ENCODE data around the gene TBC1D8.

Gene TBC1D8

GRCh38 chr2:101161658-101162057 lies 10.5 kb upstream of the TBC1D8 start:
- DNase-seq, result no peak

- no peak for DNase-seq
These were observed 9.3 kb upstream of the TBC1D8 start for GRCh38 chr2:101160454-101160853.

- no peak for DNase-seq
These were observed 8.3 kb upstream of the TBC1D8 start for GRCh38 chr2:101159526-101159925.

- peak; percentile 18 for DNase-seq
These were observed 6.1 kb upstream of the TBC1D8 start for GRCh38 chr2:101157272-101157671.

GRCh38 chr2:101153787-101154186 lies 2.6 kb upstream of the TBC1D8 start:
- no peak for DNase-seq

GRCh38 chr2:101153077-101153707 lies 2.0 kb upstream of the TBC1D8 start:
- DNase-seq, result no peak

- DNase-seq, result no peak
These were observed 1.3 kb upstream of the TBC1D8 start for GRCh38 chr2:101152272-101153076.

GRCh38 chr2:101151859-101152271 lies 683 bp upstream of the TBC1D8 start:
- no peak for DNase-seq

- DNase-seq, result peak; percentile 8
These were observed 656 bp downstream of the TBC1D8 start for GRCh38 chr2:101150306-101151145.

GRCh38 chr2:101149241-101150192 lies 1.7 kb downstream of the TBC1D8 start:
- no peak for DNase-seq

GRCh38 chr2:101148777-101149176 lies 2.4 kb downstream of the TBC1D8 start:
- no peak for DNase-seq

GRCh38 chr2:101147971-101148370 lies 3.2 kb downstream of the TBC1D8 start:
- no peak for DNase-seq

- DNase-seq, result no peak
These were observed 4.1 kb downstream of the TBC1D8 start for GRCh38 chr2:101147062-101147461.

GRCh38 chr2:101146535-101146934 lies 4.6 kb downstream of the TBC1D8 start:
- DNase-seq, result no peak

GRCh38 chr2:101145406-101145805 lies 5.8 kb downstream of the TBC1D8 start:
- DNase-seq, result no peak

- DNase-seq, result no peak
These were observed 9.0 kb downstream of the TBC1D8 start for GRCh38 chr2:101142163-101142562.

GRCh38 chr2:101140978-101141655 lies 10.1 kb downstream of the TBC1D8 start:
- DNase-seq, result no peak

- no peak for DNase-seq
These were observed 10.9 kb downstream of the TBC1D8 start for GRCh38 chr2:101140237-101140636.

- no peak for DNase-seq
These were observed 11.7 kb downstream of the TBC1D8 start for GRCh38 chr2:101139495-101139894.

GRCh38 chr2:101135412-101136296 lies 15.5 kb downstream of the TBC1D8 start:
- no peak for DNase-seq

Data from stimulated activated CD4-positive, alpha-beta T cell treated with anti-CD3 and anti-CD28 coated beads, Interleukin-1b, Interleukin-23, amount 100 ng/mL, for 48 hours (primary cell).